ENCODE measurements around the gene TBCK.

TBCK gene

DNA sequence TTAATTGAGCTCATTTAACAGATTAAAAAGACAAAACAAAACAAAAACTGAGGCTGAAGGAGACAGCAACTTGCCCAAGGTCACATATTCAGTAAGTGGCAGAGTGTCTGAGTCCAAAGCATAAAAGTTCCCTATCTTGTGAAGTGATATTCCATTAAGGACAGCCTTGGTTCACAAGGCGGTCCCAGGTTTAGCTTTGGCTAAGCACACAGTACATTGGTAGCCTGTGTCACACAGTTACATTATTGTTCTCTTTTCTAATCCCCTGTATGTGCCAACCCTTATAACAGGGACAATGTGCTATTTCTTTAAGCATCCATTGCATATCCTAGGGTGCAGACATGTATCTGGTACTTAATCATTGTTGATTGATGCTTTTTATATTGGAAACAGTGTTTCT lies 280.8 kb downstream of the TBCK start:
- no peak for DNase-seq

GRCh38 chr4:106034751-106035150 lies 281.3 kb downstream of the TBCK start:
- no peak for DNase-seq

DNA sequence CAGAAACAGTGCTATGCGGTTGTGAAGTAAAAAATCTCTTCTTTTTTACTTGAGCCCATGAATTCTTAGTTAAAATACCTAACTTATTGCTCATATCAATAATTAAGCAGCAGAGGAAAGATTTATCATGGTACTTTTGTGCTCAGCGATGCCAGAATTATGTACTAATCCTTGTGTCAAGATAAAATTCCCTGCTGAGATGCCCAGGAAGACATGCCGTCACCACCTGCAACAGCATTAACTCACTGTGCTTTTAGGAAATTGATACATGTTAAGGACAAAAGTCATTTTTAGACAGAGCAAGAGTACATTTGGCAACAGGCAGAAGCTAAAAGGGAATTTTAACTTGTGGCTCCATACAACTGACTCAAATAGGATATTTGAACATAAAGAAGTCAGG lies 281.8 kb downstream of the TBCK start:
- no peak for DNase-seq

DNA sequence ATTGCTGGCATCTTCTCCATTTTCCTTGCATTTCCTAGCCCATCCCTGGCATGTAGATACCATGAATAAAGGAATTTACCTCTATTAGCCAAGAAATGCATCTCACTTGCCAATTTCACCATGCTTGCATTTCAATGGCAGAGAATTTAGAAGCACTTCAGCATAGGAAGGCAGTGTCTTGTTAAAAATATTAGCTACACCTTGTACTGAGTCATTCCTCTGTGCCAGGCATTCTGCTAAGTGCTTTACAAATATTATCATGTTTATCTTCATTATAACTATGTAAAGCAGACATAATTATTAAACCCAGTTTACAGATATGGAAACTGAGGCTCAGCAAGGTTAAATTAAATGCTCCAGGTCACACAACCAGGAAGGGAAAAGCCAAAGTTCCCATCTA lies 282.5 kb downstream of the TBCK start:
- DNase-seq: no peak

- no peak for DNase-seq
These were observed 283.1 kb downstream of the TBCK start for GRCh38 chr4:106032851-106033286.

DNA sequence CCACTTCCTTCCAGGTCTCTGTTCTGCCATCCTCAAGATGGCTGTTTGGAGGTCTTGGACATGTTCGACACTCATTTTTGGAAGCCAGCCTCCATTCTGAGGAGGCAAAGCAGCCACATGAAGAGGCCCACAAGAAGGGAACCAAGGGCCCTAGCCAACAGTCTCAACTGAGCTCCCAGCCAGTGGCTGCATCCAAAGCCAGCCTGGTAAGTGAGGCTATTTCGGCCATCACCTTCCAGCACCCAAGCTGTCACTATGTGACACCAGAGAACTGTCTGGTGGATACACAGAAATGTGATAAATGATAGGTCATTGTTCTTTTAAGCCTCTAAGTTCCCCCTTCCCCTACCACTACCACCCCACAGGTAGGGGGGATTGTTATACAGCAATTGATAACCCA lies 293.6 kb downstream of the TBCK start:
- no peak for DNase-seq

GRCh38 chr4:106021737-106022410 lies 294.1 kb downstream of the TBCK start:
- DNase-seq: no peak

- DNase-seq: no peak
These were observed 296.2 kb downstream of the TBCK start for GRCh38 chr4:106019771-106020170.

GRCh38 chr4:106017975-106018374 lies 298.0 kb downstream of the TBCK start:
- no peak for DNase-seq

- no peak for DNase-seq
These were observed 304.6 kb downstream of the TBCK start for GRCh38 chr4:106011387-106011786.

- DNase-seq: no peak
These were observed 305.2 kb downstream of the TBCK start for GRCh38 chr4:106010761-106011160.

- no peak for DNase-seq
These were observed 313.0 kb downstream of the TBCK start for GRCh38 chr4:106002994-106003393.

- no peak for DNase-seq
These were observed 317.6 kb downstream of the TBCK start for GRCh38 chr4:105998171-105999063.

DNA sequence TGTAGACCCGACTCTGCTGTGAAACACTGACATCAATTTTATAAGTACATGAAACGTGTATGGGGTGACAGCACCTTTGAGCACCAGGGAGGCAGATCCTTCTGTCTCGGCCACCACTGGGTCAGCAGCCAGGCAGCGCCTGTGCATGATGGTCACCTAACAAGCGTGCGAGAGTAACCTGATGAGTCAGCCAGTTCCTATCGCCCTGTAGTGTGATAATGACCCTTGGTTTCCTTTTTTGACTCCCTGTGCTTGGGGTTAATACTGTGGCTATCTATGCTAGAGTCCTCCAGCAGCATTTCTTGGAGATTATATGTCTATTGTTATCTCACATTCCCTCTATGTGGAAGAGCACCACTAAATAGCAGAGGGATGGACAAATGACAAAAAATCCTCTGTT lies 319.2 kb downstream of the TBCK start:
- DNase-seq: no peak

- DNase-seq: no peak
These were observed 321.0 kb downstream of the TBCK start for GRCh38 chr4:105994841-105995501.

DNA sequence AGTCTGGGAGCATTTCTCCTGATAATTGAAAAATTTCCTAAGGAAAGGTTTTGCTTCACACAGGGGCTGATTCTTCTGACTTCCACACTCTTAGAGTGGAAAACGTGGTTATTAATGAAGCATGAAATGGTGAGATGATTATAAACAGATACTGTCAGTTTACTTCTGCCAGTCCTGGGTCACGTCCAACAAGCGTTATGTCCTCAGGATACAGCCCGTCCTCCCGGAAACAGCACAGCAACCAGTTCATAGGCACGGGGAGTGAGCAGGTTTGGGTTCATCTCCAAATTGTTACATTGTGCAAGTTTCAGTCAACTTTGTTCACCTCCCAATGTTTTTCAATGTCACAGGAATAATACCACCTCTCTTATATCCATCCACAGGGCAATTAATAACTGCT lies 321.9 kb downstream of the TBCK start:
- DNase-seq: no peak

GRCh38 chr4:105992641-105993305 lies 323.2 kb downstream of the TBCK start:
- no peak for DNase-seq

DNA sequence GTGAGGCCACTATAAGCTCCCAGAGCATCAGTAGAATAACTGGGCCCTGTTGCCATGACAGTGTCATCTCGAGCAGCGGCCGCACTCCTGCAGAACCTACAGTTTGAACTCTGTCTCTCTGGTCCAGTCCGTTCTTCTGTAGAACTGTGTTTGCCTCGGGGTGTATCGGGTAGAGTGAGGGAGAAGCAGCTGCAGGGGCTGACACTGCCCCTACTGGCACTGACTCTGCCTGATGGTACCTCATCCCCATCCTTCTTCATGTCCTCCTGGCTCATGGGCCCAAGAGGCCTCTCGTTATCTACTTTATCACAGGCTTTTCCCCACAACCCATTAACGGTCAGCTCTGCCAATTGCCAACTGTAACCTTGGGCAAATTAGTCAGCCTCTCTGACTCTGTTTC lies 324.3 kb downstream of the TBCK start:
- DNase-seq: no peak

Measured in stimulated activated CD4-positive, alpha-beta T cell treated with anti-CD3 and anti-CD28 coated beads, Interleukin-4, amount 100 ng/mL, for 4 hours (primary cell).